Bone marrow (tissue), 2 donors: ENCODE data around the gene EHF.
"Not testable (repeated sequence)": the region's sequence is repeated elsewhere in the genome, so short reads cannot be mapped to it uniquely, and the experiment has no call there.

ENCODE experiments used
- DNase-seq, 2 donors: peaks; one replicate each; lab custom pipeline; 2025; lab: John Stamatoyannopoulos, UW

EHF gene

GRCh38 chr11:34620820-34621792 is at the start of gene EHF:
Gene EHF (plus strand): TSS chr11:34621093. CDS start chr11:34642631, 21,538 bp downstream.
- DNase-seq, result no peak

- no peak for DNase-seq
Measured at GRCh38 chr11:34573537-34573936, 47.4 kb upstream of the EHF start.

GRCh38 chr11:34575261-34575660 is 45.6 kb upstream of the EHF start:
- no peak for DNase-seq

- no peak for DNase-seq
Measured at GRCh38 chr11:34575671-34576070, 45.2 kb upstream of the EHF start.

GRCh38 chr11:34576331-34576730 is 44.6 kb upstream of the EHF start:
- DNase-seq, result no peak

GRCh38 chr11:34583818-34584217 is 37.1 kb upstream of the EHF start:
- DNase-seq, result no peak

DNA sequence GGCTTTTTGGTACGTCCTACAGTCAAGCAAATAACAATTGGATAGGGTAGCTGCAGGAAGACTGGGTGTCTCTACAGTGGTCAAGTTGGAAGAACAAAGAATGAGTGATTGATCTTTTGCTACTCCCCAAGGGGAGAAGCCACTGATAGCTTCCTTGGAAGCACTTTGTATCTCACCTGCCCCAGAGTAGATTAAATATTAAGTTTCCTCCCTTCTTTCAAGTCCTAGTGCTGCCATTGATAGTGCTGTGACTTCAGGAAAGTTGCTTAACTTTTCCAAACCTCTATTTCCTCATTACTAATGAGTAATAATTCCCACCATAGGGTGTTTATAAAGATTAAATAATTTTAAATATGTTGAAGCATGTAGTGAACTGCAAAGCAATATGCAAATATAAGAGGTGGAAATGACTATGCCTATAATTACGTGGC is 35.6 kb upstream of the EHF start:
- no peak for DNase-seq

DNA sequence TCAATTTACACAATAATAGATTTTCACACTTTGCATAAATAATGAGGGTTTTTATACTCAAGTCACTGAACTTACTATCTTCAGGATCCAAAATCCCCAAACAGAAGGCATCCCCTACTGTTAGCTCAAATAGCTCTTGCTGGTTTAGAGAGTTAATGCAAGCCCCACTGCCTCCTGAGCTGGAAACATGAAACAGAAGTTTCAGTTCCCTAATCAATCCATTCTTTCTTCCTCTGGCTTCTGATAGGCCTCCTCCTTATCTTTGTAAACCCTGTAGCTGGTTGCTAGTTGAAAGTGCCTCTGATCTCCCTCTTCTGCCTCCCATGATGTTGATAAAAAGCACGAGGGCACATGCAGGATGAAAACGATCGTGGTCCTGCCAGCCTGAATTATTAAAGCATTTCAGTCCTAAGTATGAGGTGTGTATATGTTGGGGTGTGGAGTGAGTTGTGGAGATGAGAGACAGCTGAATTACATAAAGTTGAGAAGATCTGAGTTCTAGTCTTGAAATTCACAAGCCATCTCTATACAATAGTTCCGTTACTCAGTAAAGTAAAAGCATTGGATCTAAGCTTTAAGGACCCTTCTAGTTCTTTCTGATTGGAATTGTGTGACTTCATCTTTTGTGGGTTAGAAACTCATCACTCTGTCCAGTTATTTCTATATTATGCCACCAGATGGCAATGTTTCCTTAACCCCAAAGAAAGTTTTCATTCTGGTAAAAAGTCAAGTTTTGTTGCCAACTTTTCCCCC is 35.0 kb upstream of the EHF start:
- peak in 1 of 2 donors; percentile 47 for DNase-seq

GRCh38 chr11:34586488-34587281 is 34.2 kb upstream of the EHF start:
- no peak for DNase-seq

DNA sequence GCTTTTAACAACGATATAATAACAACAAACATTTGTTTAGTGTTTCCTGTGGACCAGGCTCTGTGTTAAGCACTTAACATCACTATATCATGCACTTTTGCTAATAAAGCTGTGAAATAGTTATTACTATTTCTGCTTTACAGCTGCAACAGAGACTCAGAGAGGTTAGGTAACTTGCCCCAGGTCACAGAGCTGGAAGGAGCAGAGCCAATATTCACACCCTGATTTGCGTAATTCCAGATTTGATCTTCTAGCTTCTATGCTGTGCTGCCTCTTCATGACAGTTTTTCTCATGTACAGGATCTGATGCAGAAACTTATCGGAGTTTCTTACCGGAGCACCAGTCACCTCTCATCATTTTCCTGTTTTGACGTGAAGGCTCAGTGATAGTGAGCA is 33.6 kb upstream of the EHF start:
- DNase-seq, result no peak

GRCh38 chr11:34588023-34588422 is 32.9 kb upstream of the EHF start:
- DNase-seq, result no peak

DNA sequence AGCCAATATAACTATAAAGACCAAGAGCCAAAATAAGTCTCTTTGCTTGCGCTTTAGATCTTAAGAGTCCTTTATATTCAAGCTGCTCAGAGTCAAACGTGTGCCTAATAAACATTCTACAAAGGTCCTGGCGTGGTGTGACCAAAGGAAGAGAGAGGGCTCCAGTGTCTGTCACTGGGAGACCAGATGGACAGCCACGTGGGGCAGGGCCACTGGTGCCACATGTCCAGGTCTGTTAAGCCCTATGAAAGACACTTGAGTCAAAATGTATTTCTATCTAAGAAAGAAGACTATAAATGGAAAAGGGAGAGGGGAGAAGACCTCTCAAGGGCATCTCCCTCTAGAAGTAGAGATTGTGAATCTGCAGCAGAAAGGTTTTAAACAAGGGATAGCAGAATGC is 32.2 kb upstream of the EHF start:
- no peak for DNase-seq

DNA sequence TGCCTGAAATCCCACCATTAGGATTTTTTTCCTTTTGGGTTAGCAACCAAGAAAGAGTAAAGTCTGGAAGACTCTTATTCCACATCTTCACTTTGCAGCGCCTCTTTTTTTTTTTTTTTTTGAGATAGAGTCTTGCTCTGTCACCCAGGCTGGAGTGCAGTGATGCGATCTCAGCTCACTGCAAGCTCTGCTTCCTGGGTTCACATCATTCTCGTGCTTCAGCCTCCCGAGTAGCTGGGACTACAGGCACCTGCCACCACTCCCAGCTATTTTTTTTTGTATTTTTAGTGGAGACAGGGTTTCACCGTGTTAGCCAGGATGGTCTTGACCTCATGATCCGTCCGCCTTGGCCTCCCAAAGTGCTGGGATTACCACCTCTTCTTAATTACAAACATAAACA is 31.7 kb upstream of the EHF start:
- not testable (repeated sequence) for DNase-seq

GRCh38 chr11:34593085-34593484 is 27.8 kb upstream of the EHF start:
- DNase-seq, result no peak

GRCh38 chr11:34594603-34595002 is 26.3 kb upstream of the EHF start:
- DNase-seq, result no peak

- DNase-seq, result no peak
Measured at GRCh38 chr11:34595391-34595790, 25.5 kb upstream of the EHF start.

GRCh38 chr11:34595960-34596644 is 24.8 kb upstream of the EHF start:
- no peak for DNase-seq

GRCh38 chr11:34599406-34599945 is 21.4 kb upstream of the EHF start:
- DNase-seq, result no peak

DNA sequence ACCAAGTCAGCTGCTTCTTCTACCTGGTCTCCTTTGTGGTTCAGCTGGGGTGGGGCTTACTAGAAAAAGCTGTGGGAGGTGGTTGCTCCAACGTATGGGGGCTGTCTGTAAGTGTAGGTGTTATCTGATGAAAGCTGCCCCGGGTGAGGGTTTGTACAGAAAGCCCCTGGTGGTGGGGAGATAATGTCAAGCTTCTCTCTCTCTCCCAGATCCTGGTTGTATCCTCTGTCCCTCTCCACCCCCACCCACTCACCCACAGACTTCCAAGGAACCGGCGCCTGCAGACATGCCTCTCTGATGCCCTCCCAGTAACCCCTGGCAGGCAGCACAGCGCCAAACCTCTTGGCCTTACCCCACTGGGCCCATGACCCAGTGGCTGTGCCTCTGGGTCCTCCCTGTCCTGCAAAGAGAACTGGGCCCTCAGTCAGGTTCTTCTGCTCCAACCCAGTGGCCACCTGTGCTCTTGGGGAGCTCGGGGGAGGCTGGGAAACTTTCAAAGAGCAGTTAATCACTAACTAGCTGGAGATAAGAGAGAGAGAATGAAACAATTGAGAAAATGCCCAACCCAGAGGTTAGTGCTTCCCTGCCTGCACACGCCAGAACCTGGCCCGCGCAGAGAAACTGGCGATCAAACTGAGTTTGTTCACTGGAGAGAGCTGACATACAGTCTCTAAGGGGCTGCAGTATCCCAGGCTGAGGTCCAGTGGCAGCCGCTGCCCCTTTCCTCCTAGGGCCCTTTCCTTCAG is 20.4 kb upstream of the EHF start:
- no peak for DNase-seq

DNA sequence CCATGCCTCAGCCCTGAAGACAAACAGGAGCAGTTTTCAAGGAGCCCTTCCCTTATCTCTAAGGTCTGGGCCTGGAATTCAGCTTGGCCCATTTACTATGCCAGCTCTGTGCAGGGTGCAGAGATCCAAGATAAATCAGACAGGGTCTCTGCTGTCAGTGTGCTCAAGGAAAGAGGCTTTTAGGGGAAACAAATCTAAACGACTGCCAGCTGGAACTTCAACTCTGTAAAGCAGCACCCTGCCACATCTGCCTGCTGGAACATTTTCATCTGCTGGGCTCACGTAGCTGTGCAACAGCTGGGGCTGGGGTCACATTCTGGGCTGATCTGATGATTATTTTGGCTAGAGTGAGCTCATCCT is 19.8 kb upstream of the EHF start:
- DNase-seq, result no peak

- DNase-seq, result no peak
Measured at GRCh38 chr11:34601609-34602008, 19.3 kb upstream of the EHF start.
